HEK293T (cell line): ENCODE measurements around the gene ZNF467.

ENCODE experiments used
- CTCF ChIA-PET: fragments of 350-600 bp; formaldehyde crosslinking; extraction: SDS; loops from one replicate; lab custom pipeline; 2021; ENCODE audit warnings: antibody characterized with exemption, inconsistent platforms; lab: Yijun Ruan, JAX
- POLR2A ChIA-PET: fragments of 350-600 bp; formaldehyde crosslinking; extraction: SDS; loops from one replicate; lab custom pipeline; 2020; ENCODE audit warnings: antibody characterized with exemption, inconsistent platforms; lab: Yijun Ruan, JAX
- DNase-seq: peaks from one replicate; pipeline ENCODE4 v3.0.0; 2012; ENCODE audit warnings: mixed read lengths; ENCODE audit errors: extremely low spot score
- ARNT ChIP-seq: fragments of 450-650 bp; IDR thresholded peaks from 2 replicates; pipeline ENCODE4 v1.6.1; 2017; ENCODE audit warnings: mild to moderate bottlenecking
- BHLHE40 ChIP-seq: fragments of 450-650 bp; IDR thresholded peaks from 2 replicates; pipeline ENCODE4 v1.6.1; 2016; ENCODE audit warnings: mild to moderate bottlenecking, moderate library complexity, borderline replicate concordance
- CTBP1 ChIP-seq: fragments of 450-650 bp; IDR thresholded peaks from 2 replicates; pipeline ENCODE4 v1.6.1; 2016; ENCODE audit warnings: borderline replicate concordance
- ELF4 ChIP-seq: fragments of 450-650 bp; IDR thresholded peaks from 2 replicates; pipeline ENCODE4 v1.6.1; 2017; ENCODE audit warnings: antibody characterized with exemption
- FOXA1 ChIP-seq: fragments of 450-650 bp; IDR thresholded peaks from 2 replicates; pipeline ENCODE4 v1.6.1; 2016; ENCODE audit warnings: mild to moderate bottlenecking
- FOXK2 ChIP-seq: fragments of 450-650 bp; IDR thresholded peaks from 2 replicates; pipeline ENCODE4 v1.6.1; 2016; ENCODE audit warnings: mild to moderate bottlenecking
- FOXM1 ChIP-seq: fragments of 450-650 bp; IDR thresholded peaks from 2 replicates; pipeline ENCODE4 v1.6.1; 2017; ENCODE audit warnings: mild to moderate bottlenecking, borderline replicate concordance
- HDGF ChIP-seq: fragments of 450-650 bp; IDR thresholded peaks from 2 replicates; pipeline ENCODE4 v1.6.1; 2017; ENCODE audit warnings: antibody characterized with exemption, borderline replicate concordance
- L3MBTL2 ChIP-seq: fragments of 450-650 bp; conservative IDR thresholded peaks from 2 replicates; pipeline ENCODE4 v1.6.1; 2016; ENCODE audit warnings: mild to moderate bottlenecking
- LEF1 ChIP-seq: fragments of 450-650 bp; IDR thresholded peaks from 2 replicates; pipeline ENCODE4 v1.6.1; 2017; ENCODE audit warnings: mild to moderate bottlenecking, borderline replicate concordance
- NFRKB ChIP-seq: fragments of 450-650 bp; IDR thresholded peaks from 2 replicates; pipeline ENCODE4 v1.6.1; 2016; ENCODE audit warnings: mild to moderate bottlenecking, moderate library complexity
- PKNOX1 ChIP-seq: fragments of 450-650 bp; IDR thresholded peaks from 2 replicates; pipeline ENCODE4 v1.6.1; 2016
- SP1 ChIP-seq: fragments of 450-650 bp; IDR thresholded peaks from 2 replicates; pipeline ENCODE4 v1.6.1; 2017
- SUZ12 ChIP-seq: fragments of 450-650 bp; IDR thresholded peaks from 2 replicates; pipeline ENCODE4 v1.6.1; 2016; ENCODE audit warnings: mild to moderate bottlenecking
- TARDBP ChIP-seq: fragments of 450-650 bp; IDR thresholded peaks from 2 replicates; pipeline ENCODE4 v1.6.1; 2016
- ZNF384 ChIP-seq: fragments of 450-650 bp; IDR thresholded peaks from 2 replicates; pipeline ENCODE4 v1.6.1; 2016

ZNF467 gene

DNA sequence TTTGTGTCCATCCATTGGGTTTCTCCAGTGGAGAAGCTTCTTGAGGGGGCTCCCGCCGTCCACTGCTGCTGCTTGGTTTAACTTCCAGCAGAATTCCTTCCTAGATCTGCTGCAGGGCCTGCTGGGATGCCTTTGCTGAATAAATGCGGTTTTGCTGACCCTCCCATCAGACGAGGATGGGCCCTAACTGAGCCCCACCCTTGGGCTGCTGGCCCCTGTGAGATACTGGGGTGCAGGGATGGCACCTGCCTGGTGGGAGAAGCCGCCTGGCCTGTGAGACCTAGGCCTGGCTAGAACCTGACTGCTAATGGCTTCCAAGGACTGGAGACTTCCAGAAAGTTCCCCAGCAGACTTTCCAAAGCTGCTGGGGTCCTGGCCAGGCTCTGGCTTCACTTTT lies 43.8 kb downstream of the ZNF467 start:
- TF ChIP-seq ARNT (no peak), FOXK2 (no peak), SUZ12 (no peak), L3MBTL2 (no peak), BHLHE40 (no peak), ELF4 (no peak), FOXA1 (no peak), PKNOX1 (no peak), TARDBP (no peak), ZNF384 (no peak)
- ChIA-PET POLR2A (no interaction called here), CTCF (interaction anchor here (0.7 kb wide), 1 partner anchor 26 kb away, joined by 3 read pairs; no protein-coding TSS in a partner anchor)
- no peak for DNase-seq

GRCh38 chr7:149728491-149729375 lies 44.7 kb downstream of the ZNF467 start:
- TF ChIP-seq ELF4: no peak
- no peak for TF ChIP-seq SUZ12
- TF ChIP-seq HDGF: no peak
- no peak for TF ChIP-seq L3MBTL2
- no peak for TF ChIP-seq ZNF384
- no peak for TF ChIP-seq ARNT
- TF ChIP-seq PKNOX1: no peak
- no peak for TF ChIP-seq FOXK2
- no peak for TF ChIP-seq FOXM1
- TF ChIP-seq CTBP1: no peak
- TF ChIP-seq BHLHE40: no peak
- no peak for TF ChIP-seq FOXA1
- no peak for TF ChIP-seq LEF1
- no peak for TF ChIP-seq SP1
- no peak for TF ChIP-seq TARDBP
- TF ChIP-seq NFRKB: no peak
- POLR2A ChIA-PET: no interaction called here
- DNase-seq: no peak
- CTCF ChIA-PET: interaction anchor here (1.3 kb wide), 1 partner anchor 66 kb away, joined by 5 read pairs; no protein-coding TSS in a partner anchor

DNA sequence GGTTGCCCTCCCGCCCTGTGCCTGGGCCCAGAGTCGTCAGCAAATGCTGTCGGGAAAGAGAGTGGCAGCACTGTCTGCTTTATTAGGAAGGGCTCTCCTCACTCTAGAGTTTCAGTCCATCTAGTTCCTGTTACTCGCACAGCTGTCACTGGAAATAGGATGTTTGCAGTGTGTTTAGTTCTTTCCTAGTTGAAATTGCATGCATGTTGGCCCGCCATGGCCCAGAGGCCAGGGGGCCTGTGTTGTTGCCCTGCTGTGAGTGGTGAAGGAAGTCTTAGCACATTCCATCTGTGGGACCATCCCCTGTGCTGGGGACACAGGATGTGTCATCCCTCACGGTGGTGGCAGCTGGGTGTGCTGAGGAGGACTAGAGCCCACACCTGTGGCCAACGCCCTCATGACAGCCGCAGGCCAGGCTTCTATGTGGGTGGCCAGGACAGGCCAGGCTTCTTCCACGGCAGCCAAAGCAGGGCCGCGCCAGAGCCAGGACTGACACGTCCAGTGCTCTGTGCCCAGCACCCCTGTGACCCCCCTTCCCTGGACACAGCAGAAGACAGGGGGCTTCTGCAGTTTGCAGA lies 45.4 kb downstream of the ZNF467 start:
- DNase-seq: no peak
- CTCF ChIA-PET: interaction anchor here (1.3 kb wide), 1 partner anchor 65 kb away, joined by 5 read pairs; no protein-coding TSS in a partner anchor
- POLR2A ChIA-PET: no interaction called here
- no peak for TF ChIP-seq L3MBTL2
- no peak for TF ChIP-seq FOXK2
- TF ChIP-seq HDGF: no peak
- no peak for TF ChIP-seq BHLHE40
- TF ChIP-seq LEF1: no peak
- no peak for TF ChIP-seq CTBP1
- no peak for TF ChIP-seq FOXM1
- no peak for TF ChIP-seq ARNT
- TF ChIP-seq PKNOX1: no peak
- no peak for TF ChIP-seq ELF4
- no peak for TF ChIP-seq ZNF384
- no peak for TF ChIP-seq FOXA1
- TF ChIP-seq SP1: no peak
- no peak for TF ChIP-seq TARDBP

DNA sequence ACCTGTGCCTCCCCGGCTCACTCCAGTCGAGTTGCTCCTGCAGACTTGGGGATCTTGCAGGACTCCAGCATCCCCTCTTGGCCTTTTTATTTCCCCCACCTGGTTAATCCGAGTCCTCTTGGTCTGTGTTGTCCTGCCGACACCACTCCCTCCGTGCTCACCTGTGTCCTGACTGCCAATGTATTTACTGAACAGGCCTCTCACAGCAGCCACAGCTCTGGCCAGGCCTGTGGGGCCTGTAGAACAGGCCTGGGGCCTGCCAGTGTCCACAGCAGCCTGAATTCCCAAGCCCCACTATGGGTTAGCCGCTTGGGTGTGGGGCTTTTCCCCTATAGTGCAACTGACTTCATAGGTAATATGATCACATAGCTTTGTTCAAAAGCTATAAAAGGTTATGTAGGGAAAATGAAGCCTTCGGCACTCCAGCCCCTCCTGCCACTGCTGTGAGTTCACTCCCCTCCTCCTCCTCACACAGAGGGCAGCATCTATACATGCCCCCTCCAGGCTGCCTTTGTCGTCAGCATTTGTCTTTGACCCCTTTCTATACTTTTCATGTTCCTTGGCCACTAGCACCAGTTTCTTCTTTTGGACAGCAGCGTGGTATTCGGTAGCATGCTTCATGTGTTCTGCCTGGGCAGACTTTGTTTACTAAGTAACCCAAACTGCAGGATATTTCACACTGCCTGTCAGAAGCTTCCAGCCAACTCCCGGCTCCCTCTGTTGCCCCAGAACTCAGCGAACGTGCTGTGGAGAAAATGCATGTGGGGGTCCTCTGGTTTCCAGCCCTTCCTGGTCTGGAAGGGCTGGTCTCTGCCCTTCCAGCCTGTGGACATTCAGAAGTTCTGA lies 46.1 kb downstream of the ZNF467 start:
- TF ChIP-seq L3MBTL2 (no peak), ARNT (no peak), ZNF384 (no peak), TARDBP (no peak)
- CTCF ChIA-PET: interaction anchor here (1.1 to 1.3 kb wide), 2 partner anchors 18 to 65 kb away, joined by 5 read pairs; no protein-coding TSS in a partner anchor
- POLR2A ChIA-PET: no interaction called here
- no peak for DNase-seq

DNA sequence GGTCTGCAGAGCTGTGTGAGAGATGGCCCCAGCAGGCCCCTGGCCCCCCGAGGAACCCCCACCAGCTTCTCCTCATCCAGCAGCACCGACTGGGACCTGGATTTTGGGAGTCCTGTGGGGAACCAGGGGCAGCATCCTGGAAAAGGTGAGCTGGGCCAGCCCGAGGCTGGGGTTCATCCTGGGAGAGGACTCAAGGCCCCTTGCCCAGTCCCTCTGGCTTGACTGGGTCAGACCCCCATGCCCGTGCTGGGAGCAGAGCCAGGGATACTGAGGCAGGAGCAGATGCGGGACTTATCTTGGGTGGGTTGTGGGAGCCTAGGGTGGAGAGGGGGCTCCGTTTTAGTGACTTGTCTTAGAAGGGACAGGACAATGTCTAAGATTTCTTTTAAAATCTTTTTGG lies 47.5 kb downstream of the ZNF467 start:
- TF ChIP-seq BHLHE40: no peak
- TF ChIP-seq FOXA1: no peak
- TF ChIP-seq SP1: no peak
- no peak for TF ChIP-seq ELF4
- ChIA-PET CTCF (no interaction called here), POLR2A (no interaction called here)
- DNase-seq: no peak
